Memory B cell (primary cell): ENCODE measurements around the gene ELP4.
"Not testable (repeated sequence)": the region's sequence is repeated elsewhere in the genome, so short reads cannot be mapped to it uniquely, and the experiment has no call there.

Source experiments
- ATAC-seq: fragments of 150-1000 bp; cut with Tn5 transposase; 2 replicates; pipeline ENCODE4 v1.10.0; 2021; ENCODE audit warnings: low read depth, mild to moderate bottlenecking, moderate library complexity
- DNase-seq, 2 donors: peaks; one replicate each; pipeline ENCODE4 v3.0.0; 2022; ENCODE audit warnings: low spot score in 2 of 2
- H3K27ac Mint-ChIP-seq: one replicate; pipeline ENCODE4 v1.8.0; 2022; ENCODE audit warnings: mild to moderate bottlenecking, moderate library complexity, mixed read lengths
- H3K27me3 Mint-ChIP-seq: one replicate; pipeline ENCODE4 v1.8.0; 2022; ENCODE audit warnings: mixed read lengths
- H3K36me3 Mint-ChIP-seq: one replicate; pipeline ENCODE4 v1.8.0; 2022; ENCODE audit warnings: mild to moderate bottlenecking, mixed read lengths
- H3K4me1 Mint-ChIP-seq: one replicate; pipeline ENCODE4 v1.8.0; 2022; ENCODE audit warnings: mixed read lengths
- H3K4me3 Mint-ChIP-seq: one replicate; pipeline ENCODE4 v1.8.0; 2022; ENCODE audit warnings: mild to moderate bottlenecking, moderate library complexity, mixed read lengths
- H3K9me3 Mint-ChIP-seq: one replicate; pipeline ENCODE4 v1.8.0; 2022; ENCODE audit warnings: mixed read lengths

ELP4 gene

DNA sequence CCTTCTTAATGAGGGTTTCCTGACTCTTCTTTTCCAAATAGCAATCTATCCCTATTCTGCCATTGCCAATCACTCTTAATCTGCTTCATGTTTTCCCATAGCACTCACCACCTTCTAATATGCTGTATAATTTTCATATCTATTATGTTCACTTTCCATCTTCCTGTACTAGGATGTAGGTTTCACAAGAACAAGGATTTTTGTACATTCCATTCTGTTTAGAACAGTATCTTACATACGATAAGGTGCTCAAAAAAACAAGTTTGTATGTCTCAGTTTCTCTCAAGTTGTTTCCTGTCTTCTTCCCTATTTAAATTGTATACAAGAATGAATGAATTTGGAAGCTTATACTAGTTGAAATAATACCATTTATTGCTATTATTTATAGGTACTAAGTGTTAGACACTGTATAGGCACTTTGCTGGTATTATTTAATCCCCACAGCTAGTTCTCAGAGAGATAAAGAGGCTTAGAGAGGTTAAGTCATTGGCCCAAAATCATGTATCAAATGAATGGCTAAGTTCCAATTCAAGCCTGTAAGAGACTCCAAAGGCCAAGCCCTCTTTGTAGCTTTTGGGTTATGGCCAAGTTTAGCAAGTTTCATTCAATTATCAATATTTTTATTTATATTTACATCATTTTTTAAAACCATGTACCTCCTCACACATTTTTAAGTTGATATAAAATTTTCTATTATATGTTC, 166.9 kb downstream of the ELP4 start:
- Mint-ChIP-seq H3K4me3 (no peak overlapping the region), H3K36me3 (peaks cover 29% of the 10 kb centered on the region), H3K27me3 (no peaks in the 10 kb centered on the region), H3K27ac (no peak overlapping the region), H3K9me3 (peaks cover 4% of the 10 kb centered on the region), H3K4me1 (no peaks in the 10 kb centered on the region)
- ATAC-seq (no peak), DNase-seq (no peak)

DNA sequence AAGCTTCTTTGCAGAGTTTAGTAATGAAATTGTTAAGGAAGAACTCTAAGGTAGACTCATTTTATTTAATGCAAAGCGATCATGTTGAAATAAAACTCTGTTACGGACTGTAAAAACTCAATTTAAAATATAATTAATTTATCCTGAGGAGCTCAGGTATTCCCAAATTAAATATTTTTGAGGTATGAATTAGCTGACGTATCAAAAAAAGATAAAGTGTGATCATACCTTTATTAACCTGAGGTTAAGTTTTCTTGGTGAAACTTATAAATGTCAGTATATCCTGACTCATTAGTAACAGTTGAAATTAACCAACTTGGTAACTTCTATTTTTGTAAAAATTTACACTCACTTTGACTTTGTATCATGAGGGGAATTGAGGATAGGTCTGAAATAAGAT, 171.2 kb downstream of the ELP4 start:
- Mint-ChIP-seq H3K4me1 (no peaks in the 10 kb centered on the region), H3K36me3 (peaks cover 30% of the 10 kb centered on the region), H3K27me3 (no peaks in the 10 kb centered on the region), H3K4me3 (no peak overlapping the region), H3K9me3 (peaks cover 4% of the 10 kb centered on the region), H3K27ac (no peak overlapping the region)
- DNase-seq, result no peak
- ATAC-seq, result no peak

DNA sequence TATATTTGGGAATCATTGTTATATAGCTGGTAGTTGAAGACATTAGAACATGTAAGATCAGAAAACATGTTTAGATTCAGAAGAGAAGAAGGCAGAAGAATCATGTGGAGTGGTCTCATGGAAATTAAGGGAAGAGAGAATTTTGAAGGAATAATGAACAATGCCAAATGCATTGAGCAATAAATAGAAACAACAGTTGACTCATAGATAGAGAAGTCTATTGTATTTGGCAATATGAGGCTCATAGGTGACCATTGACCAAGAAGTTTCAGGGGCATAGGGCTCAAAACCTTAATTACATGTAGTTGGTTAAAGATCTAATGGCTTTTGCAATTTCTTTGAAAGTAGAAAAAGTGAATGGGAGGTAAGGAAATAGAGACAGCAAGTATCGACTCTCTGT, 177.7 kb downstream of the ELP4 start:
- H3K9me3 Mint-ChIP-seq, result no peaks in the 10 kb centered on the region
- H3K4me3 Mint-ChIP-seq, result no peak overlapping the region
- no peaks in the 10 kb centered on the region for H3K27me3 Mint-ChIP-seq
- H3K4me1 Mint-ChIP-seq, result no peaks in the 10 kb centered on the region
- peaks cover 4% of the 10 kb centered on the region for H3K36me3 Mint-ChIP-seq
- no peak overlapping the region for H3K27ac Mint-ChIP-seq
- DNase-seq (no peak), ATAC-seq (no peak)

DNA sequence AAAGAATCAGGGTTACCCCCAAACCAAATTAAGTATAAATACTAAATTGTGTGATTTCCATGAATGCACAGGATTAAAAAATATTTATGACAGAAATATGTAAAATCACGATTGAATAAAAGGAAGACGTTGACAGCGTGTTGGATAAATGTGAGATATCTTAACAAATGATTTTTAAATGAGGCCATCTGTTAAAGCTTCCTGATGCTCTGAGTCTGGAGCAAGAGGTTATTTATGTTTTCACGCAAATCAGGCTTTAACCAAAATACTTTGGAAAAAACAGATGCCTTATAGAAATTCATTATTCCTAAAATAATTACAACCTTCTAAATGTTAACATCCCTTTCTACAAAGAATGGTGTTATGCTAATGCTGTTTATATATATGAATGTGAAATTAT, 178.3 kb downstream of the ELP4 start:
- Mint-ChIP-seq H3K27ac (no peak overlapping the region), H3K4me1 (no peaks in the 10 kb centered on the region), H3K36me3 (peaks cover 8% of the 10 kb centered on the region), H3K27me3 (no peaks in the 10 kb centered on the region), H3K9me3 (peaks cover 4% of the 10 kb centered on the region), H3K4me3 (no peak overlapping the region)
- no peak for DNase-seq
- ATAC-seq, result no peak

DNA sequence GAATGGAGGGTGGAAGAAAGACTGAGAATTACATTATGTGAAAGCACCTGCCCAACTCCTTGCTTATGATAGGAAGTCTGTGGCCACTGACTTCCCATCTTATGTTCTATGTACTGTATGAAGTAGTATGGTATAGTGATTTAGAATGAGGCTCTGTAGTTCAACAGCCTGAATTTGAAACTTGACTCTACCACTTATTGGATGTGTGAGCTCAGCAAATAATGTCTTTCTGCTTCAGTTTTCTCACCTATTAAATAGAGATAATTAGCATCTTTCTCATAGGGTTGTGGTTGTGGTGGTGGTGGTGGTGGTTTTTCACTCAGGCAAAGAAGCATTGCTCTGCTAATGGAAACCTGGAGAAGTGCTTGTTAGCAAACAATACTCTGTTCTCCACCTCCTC, 180.0 kb downstream of the ELP4 start:
- Mint-ChIP-seq H3K4me3 (no peak overlapping the region), H3K4me1 (no peaks in the 10 kb centered on the region), H3K27ac (no peak overlapping the region), H3K9me3 (peaks cover 4% of the 10 kb centered on the region), H3K36me3 (peaks cover 16% of the 10 kb centered on the region), H3K27me3 (no peaks in the 10 kb centered on the region)
- ATAC-seq (no peak), DNase-seq (no peak)

DNA sequence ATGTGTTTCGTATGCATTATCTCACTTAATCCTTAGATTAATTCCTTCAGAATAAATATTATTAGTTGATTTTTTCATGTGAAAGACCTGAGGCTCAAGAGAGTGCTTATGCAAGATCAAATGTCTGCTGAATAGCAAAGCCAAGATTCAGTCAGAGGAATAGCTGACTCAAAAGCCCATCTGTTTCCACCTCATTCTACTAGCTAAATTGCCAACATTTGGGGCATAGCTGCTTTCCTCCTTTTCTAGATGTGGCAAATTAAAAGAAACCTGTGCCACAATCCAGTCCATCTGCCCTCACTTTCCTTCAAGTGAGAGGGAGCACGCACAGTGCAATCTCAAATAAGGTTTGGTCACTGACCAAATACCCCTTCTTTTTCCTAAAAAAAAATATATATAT, 180.5 kb downstream of the ELP4 start:
- Mint-ChIP-seq H3K4me3 (no peak overlapping the region), H3K4me1 (no peaks in the 10 kb centered on the region), H3K9me3 (peaks cover 4% of the 10 kb centered on the region), H3K27ac (no peak overlapping the region), H3K27me3 (no peaks in the 10 kb centered on the region), H3K36me3 (peaks cover 17% of the 10 kb centered on the region)
- ATAC-seq (no peak), DNase-seq (no peak)

DNA sequence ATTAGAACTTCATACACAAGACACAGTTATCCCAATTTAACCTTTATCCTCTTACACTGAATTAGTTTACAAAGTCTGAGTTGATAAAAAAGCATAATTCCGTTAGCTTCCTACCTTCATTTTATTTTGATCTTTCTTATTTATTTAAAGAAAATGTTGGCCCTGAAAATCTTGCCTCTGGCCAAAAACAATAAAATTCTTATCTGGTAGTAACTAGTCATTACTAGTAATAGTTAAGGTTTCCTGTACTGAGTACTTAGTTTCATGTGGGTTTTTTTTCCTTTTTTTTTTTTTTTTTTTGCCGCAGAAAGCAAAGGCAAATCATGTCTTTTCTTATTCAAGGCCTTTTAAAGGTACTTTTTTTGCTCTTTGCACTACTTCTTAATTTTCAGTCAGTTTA, 180.9 kb downstream of the ELP4 start:
- no peak overlapping the region for H3K4me3 Mint-ChIP-seq
- H3K27ac Mint-ChIP-seq, result no peak overlapping the region
- DNase-seq, result no peak
- no peak for ATAC-seq
- no peaks in the 10 kb centered on the region for H3K4me1 Mint-ChIP-seq
- peaks cover 4% of the 10 kb centered on the region for H3K9me3 Mint-ChIP-seq
- peaks cover 17% of the 10 kb centered on the region for H3K36me3 Mint-ChIP-seq
- H3K27me3 Mint-ChIP-seq, result no peaks in the 10 kb centered on the region

DNA sequence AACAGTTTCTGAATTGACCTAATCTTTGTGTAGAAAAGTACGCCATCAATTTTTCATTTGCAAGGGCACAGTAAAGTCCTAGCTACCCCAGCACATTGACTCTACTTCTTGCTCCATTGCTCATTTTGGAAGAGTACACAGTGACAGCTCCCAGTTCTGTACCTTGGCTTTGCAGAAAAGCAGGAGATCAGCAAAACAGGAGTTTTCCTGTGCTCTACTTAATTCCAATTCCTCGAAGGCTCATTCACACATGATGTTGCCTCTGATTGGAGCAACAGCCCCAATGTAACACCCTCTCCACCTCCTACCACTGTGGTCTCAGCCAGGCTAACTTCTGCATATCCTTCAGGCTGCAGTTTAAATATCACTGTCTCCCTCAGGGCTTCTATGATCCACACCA, 182.9 kb downstream of the ELP4 start:
- ATAC-seq (no peak), DNase-seq (no peak)
- no peak overlapping the region for H3K27ac Mint-ChIP-seq
- H3K27me3 Mint-ChIP-seq, result no peaks in the 10 kb centered on the region
- no peaks in the 10 kb centered on the region for H3K4me1 Mint-ChIP-seq
- H3K36me3 Mint-ChIP-seq, result peaks cover 25% of the 10 kb centered on the region
- peaks cover 4% of the 10 kb centered on the region for H3K9me3 Mint-ChIP-seq
- no peak overlapping the region for H3K4me3 Mint-ChIP-seq

DNA sequence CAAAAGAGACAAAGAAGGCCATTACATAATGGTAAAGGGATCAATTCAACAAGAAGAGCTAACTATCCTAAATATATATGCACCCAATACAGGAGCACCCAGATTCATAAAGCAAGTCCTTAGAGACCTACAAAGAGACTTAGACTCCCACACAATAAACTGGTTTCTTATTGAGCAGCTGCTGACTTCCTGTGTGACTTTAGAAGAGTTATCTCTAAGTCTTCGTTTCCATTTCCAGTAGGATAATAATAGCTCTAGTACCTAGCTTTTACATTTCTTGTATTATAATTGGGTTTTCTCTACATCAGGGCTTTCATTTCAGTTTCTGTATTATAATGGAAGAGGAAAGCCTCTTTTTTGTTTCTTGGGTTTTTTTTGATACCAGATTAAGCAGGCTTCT, 187.5 kb downstream of the ELP4 start:
- not testable (repeated sequence) for ATAC-seq, H3K27ac Mint-ChIP-seq, H3K4me1 Mint-ChIP-seq, H3K4me3 Mint-ChIP-seq, H3K27me3 Mint-ChIP-seq, H3K9me3 Mint-ChIP-seq, DNase-seq
- H3K36me3 Mint-ChIP-seq, result peaks cover 24% of the 10 kb centered on the region

DNA sequence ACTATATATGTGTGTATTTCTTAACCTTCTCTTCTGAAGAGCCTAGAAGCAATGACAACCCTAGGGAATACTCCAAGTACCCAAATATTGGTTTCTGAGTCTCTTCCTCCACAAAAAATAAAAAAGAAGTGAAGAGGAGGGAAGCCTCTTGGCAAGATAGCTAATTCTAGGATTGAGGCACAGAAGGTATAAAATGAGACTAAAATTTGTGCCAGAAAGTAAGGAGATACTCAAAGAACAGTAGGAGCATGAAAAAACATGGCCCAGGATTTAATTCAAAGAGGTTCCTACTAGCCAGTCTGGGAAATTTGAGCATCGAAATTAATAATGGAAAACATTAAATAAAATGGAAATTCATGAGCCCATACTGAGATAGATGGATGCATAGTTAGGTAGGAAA, 189.5 kb downstream of the ELP4 start:
- no peak for DNase-seq
- Mint-ChIP-seq H3K36me3 (peaks cover 11% of the 10 kb centered on the region), H3K27ac (no peak overlapping the region), H3K4me1 (no peaks in the 10 kb centered on the region), H3K4me3 (no peak overlapping the region), H3K9me3 (no peaks in the 10 kb centered on the region), H3K27me3 (no peaks in the 10 kb centered on the region)
- no peak for ATAC-seq

DNA sequence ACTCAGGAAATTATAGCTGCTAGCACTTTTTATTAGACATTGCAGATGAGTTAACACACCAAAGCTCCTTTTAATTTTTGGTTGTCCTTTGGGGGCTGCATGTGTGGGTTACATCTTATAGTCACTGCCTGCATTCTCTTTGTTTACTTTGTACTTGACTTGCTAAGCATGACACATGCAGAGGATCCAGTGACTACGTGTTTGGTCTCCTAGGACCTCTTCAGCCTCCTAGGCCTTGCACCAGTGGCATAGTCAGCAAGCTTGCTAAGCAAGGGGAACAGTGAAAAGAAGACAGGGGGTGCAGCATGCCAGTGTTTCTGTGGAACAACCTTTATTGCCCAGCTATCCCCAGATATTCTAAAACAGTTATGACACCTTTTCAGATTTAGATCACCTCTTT, 193.4 kb downstream of the ELP4 start:
- DNase-seq (no peak), ATAC-seq (no peak)
- Mint-ChIP-seq H3K27ac (no peak overlapping the region), H3K27me3 (no peaks in the 10 kb centered on the region), H3K36me3 (peaks cover 9% of the 10 kb centered on the region), H3K4me3 (no peak overlapping the region), H3K4me1 (no peaks in the 10 kb centered on the region), H3K9me3 (no peaks in the 10 kb centered on the region)

DNA sequence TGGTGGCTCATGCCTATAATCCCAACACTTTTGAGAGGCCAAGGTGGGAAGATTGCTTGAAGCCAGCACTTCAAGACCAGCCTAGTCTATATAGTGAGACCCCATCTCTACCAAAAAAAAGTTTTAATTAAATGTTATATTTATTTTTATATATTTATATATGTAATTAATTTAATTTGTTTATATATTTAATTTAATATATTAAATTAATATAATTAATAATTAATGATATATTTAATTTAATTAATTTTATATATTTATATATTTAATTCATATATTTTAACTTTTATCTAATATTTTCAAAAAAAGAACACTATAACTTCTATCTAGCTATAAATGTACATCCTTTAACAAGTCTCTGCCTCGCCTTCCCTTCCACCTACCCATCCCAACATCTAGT, 196.8 kb downstream of the ELP4 start:
- Mint-ChIP-seq H3K4me1 (no peaks in the 10 kb centered on the region), H3K27ac (no peak overlapping the region), H3K36me3 (peaks cover 16% of the 10 kb centered on the region), H3K4me3 (no peak overlapping the region), H3K9me3 (no peaks in the 10 kb centered on the region), H3K27me3 (no peaks in the 10 kb centered on the region)
- ATAC-seq, result no peak
- DNase-seq, result no peak

DNA sequence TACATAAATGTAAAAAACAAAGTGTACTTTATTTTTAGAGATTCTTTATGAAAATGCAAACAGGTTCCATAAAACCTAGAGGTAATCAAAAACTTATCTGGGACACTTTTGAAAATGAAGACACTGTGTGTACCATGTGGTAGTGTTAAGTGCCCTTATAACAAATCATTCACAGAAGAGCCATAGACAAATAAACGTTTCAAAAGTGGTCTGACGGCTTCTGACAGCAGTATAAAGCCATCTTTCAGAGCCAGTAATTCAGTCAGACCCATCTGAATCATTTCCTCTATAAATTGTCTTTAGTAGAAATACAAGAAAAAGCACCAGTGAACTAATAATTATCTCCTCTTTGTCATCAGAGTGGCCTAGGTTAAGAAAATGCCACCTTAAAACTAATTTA, 201.6 kb downstream of the ELP4 start:
- no peak overlapping the region for H3K4me3 Mint-ChIP-seq
- H3K9me3 Mint-ChIP-seq, result no peaks in the 10 kb centered on the region
- ATAC-seq (no peak), DNase-seq (no peak)
- peaks cover 21% of the 10 kb centered on the region for H3K36me3 Mint-ChIP-seq
- no peaks in the 10 kb centered on the region for H3K27me3 Mint-ChIP-seq
- no peaks in the 10 kb centered on the region for H3K4me1 Mint-ChIP-seq
- H3K27ac Mint-ChIP-seq, result no peak overlapping the region

DNA sequence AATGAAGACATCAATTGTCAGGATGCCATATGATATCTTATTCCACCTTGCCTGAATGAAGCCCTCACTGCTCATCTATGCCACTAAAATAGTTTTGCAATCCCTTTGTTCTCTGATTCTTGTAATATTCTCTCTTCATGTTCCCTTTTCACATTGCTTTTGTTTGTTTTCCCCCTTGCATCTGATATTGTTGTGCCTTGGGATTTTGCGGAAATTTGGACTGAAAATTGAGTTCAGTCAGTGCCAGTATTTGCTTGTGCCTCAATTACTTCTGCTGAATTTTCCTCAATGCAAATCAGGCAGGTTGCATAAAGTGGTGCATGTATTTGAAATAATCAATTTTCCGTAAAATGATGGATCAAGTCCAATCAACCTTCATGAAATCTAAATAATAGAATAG, 203.3 kb downstream of the ELP4 start:
- H3K4me1 Mint-ChIP-seq, result no peaks in the 10 kb centered on the region
- no peak overlapping the region for H3K4me3 Mint-ChIP-seq
- no peak overlapping the region for H3K27ac Mint-ChIP-seq
- ATAC-seq (no peak), DNase-seq (no peak)
- H3K36me3 Mint-ChIP-seq, result peaks cover 16% of the 10 kb centered on the region
- no peaks in the 10 kb centered on the region for H3K9me3 Mint-ChIP-seq
- H3K27me3 Mint-ChIP-seq, result no peaks in the 10 kb centered on the region

DNA sequence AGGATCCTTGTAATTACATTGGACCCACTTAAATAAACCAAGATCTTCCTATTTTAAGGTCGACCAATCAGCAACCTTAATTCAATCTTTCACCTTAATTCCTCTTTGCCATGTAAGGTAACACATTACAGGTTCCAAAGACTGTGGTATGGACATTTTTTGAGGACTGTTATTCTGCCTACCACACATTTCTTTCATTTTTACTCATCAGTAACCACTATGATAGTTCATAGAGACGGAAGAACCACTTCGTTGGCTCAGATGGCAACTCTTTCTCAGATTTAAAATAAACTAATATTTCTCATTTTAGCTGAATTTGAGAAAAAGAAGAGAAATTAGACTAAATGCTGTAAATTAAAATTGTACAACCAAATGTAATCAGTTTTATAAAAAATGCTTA, 205.3 kb downstream of the ELP4 start:
- no peak overlapping the region for H3K4me3 Mint-ChIP-seq
- no peak for ATAC-seq

More for the DNA sequence above, 205.3 kb downstream of the ELP4 start:
- Mint-ChIP-seq H3K27ac (no peak overlapping the region), H3K9me3 (no peaks in the 10 kb centered on the region), H3K4me1 (no peaks in the 10 kb centered on the region), H3K27me3 (no peaks in the 10 kb centered on the region), H3K36me3 (peaks cover 13% of the 10 kb centered on the region)
- no peak for DNase-seq
